Fibroblast of skin of abdomen (primary cell): Measurements from ENCODE around the gene C9orf72.
A peak's percentile ranks its signal among the peaks of the same experiment; 100 is the strongest.

Source experiments
- DNase-seq: peaks from one replicate; pipeline ENCODE4 v3.0.0-alpha.2; 2013

The C9orf72 gene

GRCh38 chr9:27573634-27574590 is 631 bp upstream of the C9orf72 start:
- DNase-seq, result peak; percentile 98

- DNase-seq, result no peak
Measured at GRCh38 chr9:27572566-27572917, 739 bp downstream of the C9orf72 start.

GRCh38 chr9:27572061-27572460 is 1.2 kb downstream of the C9orf72 start:
- no peak for DNase-seq

- DNase-seq, result no peak
Measured at GRCh38 chr9:27571011-27571410, 2.3 kb downstream of the C9orf72 start.

GRCh38 chr9:27569406-27569805 is 3.9 kb downstream of the C9orf72 start:
- DNase-seq, result no peak

- DNase-seq, result no peak
Measured at GRCh38 chr9:27566118-27566517, 7.2 kb downstream of the C9orf72 start.

- no peak for DNase-seq
Measured at GRCh38 chr9:27565696-27566095, 7.6 kb downstream of the C9orf72 start.

GRCh38 chr9:27564670-27565069 is 8.6 kb downstream of the C9orf72 start:
- no peak for DNase-seq

- no peak for DNase-seq
Measured at GRCh38 chr9:27563738-27564430, 9.4 kb downstream of the C9orf72 start.

GRCh38 chr9:27561685-27562084 is 11.6 kb downstream of the C9orf72 start:
- no peak for DNase-seq

GRCh38 chr9:27560457-27560856 is 12.8 kb downstream of the C9orf72 start:
- DNase-seq, result no peak

- DNase-seq, result no peak
Measured at GRCh38 chr9:27558307-27558706, 15.0 kb downstream of the C9orf72 start.

GRCh38 chr9:27556470-27556869 is 16.8 kb downstream of the C9orf72 start:
- DNase-seq, result no peak

GRCh38 chr9:27554712-27555111 is 18.6 kb downstream of the C9orf72 start:
- DNase-seq, result no peak

GRCh38 chr9:27549196-27549755 is 24.0 kb downstream of the C9orf72 start:
- DNase-seq, result peak; percentile 61

GRCh38 chr9:27548055-27548741 is 25.1 kb downstream of the C9orf72 start:
- DNase-seq, result peak; percentile 38

GRCh38 chr9:27545471-27545870 is 27.8 kb downstream of the C9orf72 start:
- DNase-seq, result no peak

GRCh38 chr9:27542508-27542907 is 30.8 kb downstream of the C9orf72 start:
- DNase-seq, result no peak

- DNase-seq, result no peak
Measured at GRCh38 chr9:27541740-27542139, 31.5 kb downstream of the C9orf72 start.

GRCh38 chr9:27540502-27540901 is 32.8 kb downstream of the C9orf72 start:
- no peak for DNase-seq

GRCh38 chr9:27539479-27540441 is 33.5 kb downstream of the C9orf72 start:
- peak; percentile 32 for DNase-seq

- DNase-seq, result no peak
Measured at GRCh38 chr9:27538647-27539046, 34.6 kb downstream of the C9orf72 start.
